OCI-LY7 (cell line): ENCODE measurements around the gene ZNF281. TPM values are rescaled to one million over a fixed set of nuclear protein-coding genes. Genes with fewer than 3 reads are reported as not detected.

ENCODE experiments used
- BruUV-seq: library from RNA; stranded (reverse); fragments of 400-500 nt; replicated peaks from 2 replicates; lab custom pipeline; 2021; lab: Mats Ljungman, UMichigan
- CTCF ChIA-PET: fragments of 300-600 bp; sonication (Branson Sonifier 250); formaldehyde crosslinking; loops from one replicate; lab custom pipeline; 2022; ENCODE audit warnings: antibody characterized with exemption; ENCODE audit not compliant: unreplicated experiment; lab: Charles Lee
- POLR2A ChIA-PET: fragments of 300-600 bp; sonication (Branson Sonifier 250); formaldehyde crosslinking; loops from one replicate; lab custom pipeline; 2022; ENCODE audit warnings: antibody characterized with exemption; lab: Charles Lee
- DNase-seq: peaks from one replicate; pipeline ENCODE4 v3.0.0-alpha.2; 2015; ENCODE audit warnings: low spot score
- H2AFZ ChIP-seq: fragments of 200-600 bp; sonication (generic), shearing (Covaris generic); 2 replicates; pipeline ENCODE4 v1.6.1; 2014; ENCODE audit warnings: mild to moderate bottlenecking, antibody characterized with exemption, low read length, moderate library complexity
- H3K27ac ChIP-seq: fragments of 200-600 bp; sonication (generic); 2 replicates; pipeline ENCODE4 v1.5.1; 2014; ENCODE audit warnings: mixed run types, low read depth, mild to moderate bottlenecking, moderate library complexity, low read length, inconsistent platforms; ENCODE audit not compliant: poor library complexity, severe bottlenecking
- H3K36me3 ChIP-seq: fragments of 200-600 bp; sonication (generic); 2 replicates; pipeline ENCODE4 v1.6.1; 2014; ENCODE audit warnings: mild to moderate bottlenecking, antibody characterized with exemption, low read length, moderate library complexity, mixed read lengths; ENCODE audit not compliant: insufficient read depth
- H3K4me1 ChIP-seq: fragments of 200-600 bp; sonication (generic); 2 replicates; pipeline ENCODE4 v1.5.1; 2014; ENCODE audit warnings: mild to moderate bottlenecking, low read length; ENCODE audit not compliant: insufficient read depth, poor library complexity, severe bottlenecking
- H3K4me2 ChIP-seq: fragments of 200-600 bp; sonication (generic); 2 replicates; pipeline ENCODE4 v1.6.1; 2014; ENCODE audit warnings: mild to moderate bottlenecking, low read length
- H3K4me3 ChIP-seq: fragments of 200-600 bp; sonication (generic); 2 replicates; pipeline ENCODE4 v1.5.1; 2014; ENCODE audit warnings: mild to moderate bottlenecking, low read depth, low read length; ENCODE audit not compliant: poor library complexity, severe bottlenecking
- H3K79me2 ChIP-seq: fragments of 200-600 bp; sonication (generic); 2 replicates; pipeline ENCODE4 v1.6.1; 2016; ENCODE audit warnings: low read depth, mild to moderate bottlenecking, low read length, moderate library complexity, mixed read lengths; ENCODE audit not compliant: insufficient read depth
- H3K9me2 ChIP-seq: fragments of 200-600 bp; sonication (generic); 2 replicates; pipeline ENCODE4 v1.6.1; 2016; ENCODE audit warnings: mild to moderate bottlenecking, low read length, mixed read lengths; ENCODE audit not compliant: insufficient read depth
- H3K9me3 ChIP-seq: fragments of 200-600 bp; sonication (generic); 2 replicates; pipeline ENCODE4 v1.6.1; 2014; ENCODE audit warnings: mild to moderate bottlenecking, mixed run types, low read length, mixed read lengths
- H4K20me1 ChIP-seq: fragments of 200-600 bp; sonication (generic); 2 replicates; pipeline ENCODE4 v1.6.1; 2014; ENCODE audit warnings: mild to moderate bottlenecking, antibody characterized with exemption, low read length, moderate library complexity, mixed read lengths; ENCODE audit not compliant: insufficient read depth
- EZH2phosphoT487 ChIP-seq: fragments of 200-600 bp; sonication (generic); IDR thresholded peaks from 2 replicates; pipeline ENCODE4 v1.6.1; 2018; ENCODE audit warnings: low read depth, borderline replicate concordance, mild to moderate bottlenecking, mixed run types, antibody characterized with exemption, low read length, moderate library complexity, mixed read lengths
- intact Hi-C: fragments of 100-400 bp; cut with micrococcal nuclease; formaldehyde crosslinking; loops from one replicate; pipeline ENCODE4 v1.10.0; 2022; ENCODE audit not compliant: unreplicated experiment
- total RNA-seq, 2 experiments: library from RNA; depleted of rRNA in 1 of 2; stranded (reverse); fragments of >200 nt in 1 of 2; shearing (Covaris generic) in 1 of 2; gene quantifications; 2 replicates each; pipeline ENCODE4 v1.2.3, GENCODE V29; 2014 to 2022
- TF ChIP-seq, protein P1 (sequence below): fragments of 200-600 bp; sonication (generic); conservative IDR thresholded peaks from 2 replicates; pipeline ENCODE4 v1.5.1; 2014; ENCODE audit warnings: mild to moderate bottlenecking, antibody characterized with exemption, low read length, moderate library complexity, mixed read lengths

The ZNF281 gene
- total RNA-seq, 2 experiments from 2014 or later = 23.6 to 24.2 TPM

- H3K9me2 ChIP-seq = no peaks in the 10 kb centered on the region
- peaks cover 37% of the 10 kb centered on the region for H3K4me1 ChIP-seq
- no peak for DNase-seq
- no TSS peak for BruUV-seq
- ChIA-PET POLR2A (interaction anchor here (0.7 to 4.1 kb wide), 9 partner anchors 10 to 50 kb away, joined by 3 to 43 read pairs (median 9); no protein-coding TSS in a partner anchor), CTCF (interaction anchor here (0.9 kb wide), 1 partner anchor 12 kb away, joined by 3 read pairs; no protein-coding TSS in a partner anchor)
- peak overlapping the region; percentile 17; the same call in 1 of the 2 replicates for H3K4me2 ChIP-seq
- no peak overlapping the region for H2AFZ ChIP-seq
- peaks cover 10% of the 10 kb centered on the region for H3K36me3 ChIP-seq
- H3K27ac ChIP-seq = no peak overlapping the region
- TF ChIP-seq, protein P1, sequence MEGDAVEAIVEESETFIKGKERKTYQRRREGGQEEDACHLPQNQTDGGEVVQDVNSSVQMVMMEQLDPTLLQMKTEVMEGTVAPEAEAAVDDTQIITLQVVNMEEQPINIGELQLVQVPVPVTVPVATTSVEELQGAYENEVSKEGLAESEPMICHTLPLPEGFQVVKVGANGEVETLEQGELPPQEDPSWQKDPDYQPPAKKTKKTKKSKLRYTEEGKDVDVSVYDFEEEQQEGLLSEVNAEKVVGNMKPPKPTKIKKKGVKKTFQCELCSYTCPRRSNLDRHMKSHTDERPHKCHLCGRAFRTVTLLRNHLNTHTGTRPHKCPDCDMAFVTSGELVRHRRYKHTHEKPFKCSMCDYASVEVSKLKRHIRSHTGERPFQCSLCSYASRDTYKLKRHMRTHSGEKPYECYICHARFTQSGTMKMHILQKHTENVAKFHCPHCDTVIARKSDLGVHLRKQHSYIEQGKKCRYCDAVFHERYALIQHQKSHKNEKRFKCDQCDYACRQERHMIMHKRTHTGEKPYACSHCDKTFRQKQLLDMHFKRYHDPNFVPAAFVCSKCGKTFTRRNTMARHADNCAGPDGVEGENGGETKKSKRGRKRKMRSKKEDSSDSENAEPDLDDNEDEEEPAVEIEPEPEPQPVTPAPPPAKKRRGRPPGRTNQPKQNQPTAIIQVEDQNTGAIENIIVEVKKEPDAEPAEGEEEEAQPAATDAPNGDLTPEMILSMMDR = no peak
- no peak for TF ChIP-seq EZH2phosphoT487
- no peaks in the 10 kb centered on the region for H3K9me3 ChIP-seq
- H3K79me2 ChIP-seq = no peaks in the 10 kb centered on the region
- H3K4me3 ChIP-seq = no peak overlapping the region
- no peaks in the 10 kb centered on the region for H4K20me1 ChIP-seq
- intact Hi-C loops = no loop called here
Observed at GRCh38 chr1:200364091-200364759, 45.6 kb downstream of the ZNF281 start.

DNA sequence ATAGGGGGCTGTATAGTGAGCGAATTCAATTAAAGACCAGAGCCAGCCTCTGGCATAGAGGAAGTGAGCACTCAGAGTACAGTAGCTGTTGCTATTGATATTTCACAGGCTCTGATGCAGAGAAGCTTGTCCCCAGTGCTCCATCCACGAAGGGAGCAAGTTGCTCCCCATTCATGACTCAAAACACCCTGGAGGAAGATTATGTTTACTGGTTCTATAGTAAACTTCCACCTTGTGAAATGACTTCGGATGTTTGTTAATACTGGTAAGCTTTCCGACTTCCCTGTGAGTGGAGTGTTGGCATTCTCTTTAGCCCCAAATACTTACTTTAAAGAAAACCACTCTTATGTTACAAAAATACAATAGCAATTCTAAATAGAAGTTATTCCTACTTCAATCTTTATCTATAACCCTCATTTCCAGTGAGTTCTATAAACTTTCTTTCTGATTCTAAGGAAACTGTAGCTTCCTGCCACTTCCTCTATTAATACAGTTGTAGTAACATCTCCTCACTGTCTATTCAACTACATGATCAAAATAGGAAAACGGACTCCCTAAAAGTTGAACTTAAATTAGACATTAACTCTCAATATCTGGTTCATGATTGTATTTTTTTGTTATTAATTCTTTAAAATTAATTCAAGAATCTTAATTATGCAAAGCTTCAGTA lies 46.4 kb downstream of the ZNF281 start:
- H3K4me1 ChIP-seq = peaks cover 29% of the 10 kb centered on the region
- no peaks in the 10 kb centered on the region for H3K9me3 ChIP-seq
- H3K27ac ChIP-seq = no peak overlapping the region
- no peak for TF ChIP-seq EZH2phosphoT487
- TF ChIP-seq, protein P1 = no peak
- ChIA-PET POLR2A (interaction anchor here (0.7 to 4.1 kb wide), 9 partner anchors 8 to 31 kb away, joined by 3 to 43 read pairs (median 6); no protein-coding TSS in a partner anchor), CTCF (interaction anchor here (0.5 to 0.8 kb wide), 2 partner anchors 10 to 514 kb away, joined by 3 read pairs; no protein-coding TSS in a partner anchor)
- H3K9me2 ChIP-seq = no peaks in the 10 kb centered on the region
- H3K79me2 ChIP-seq = no peaks in the 10 kb centered on the region
- intact Hi-C loops = no loop called here
- no peak for DNase-seq
- no peak overlapping the region for H3K4me3 ChIP-seq
- H4K20me1 ChIP-seq = no peaks in the 10 kb centered on the region
- no peak overlapping the region for H2AFZ ChIP-seq
- H3K4me2 ChIP-seq = no peak overlapping the region
- H3K36me3 ChIP-seq = peaks cover 10% of the 10 kb centered on the region
- no TSS peak for BruUV-seq
